Progenitor cell of endocrine pancreas (in vitro differentiated cells): ENCODE results near the gene ZNF791. TPM values are rescaled to one million over a fixed set of nuclear protein-coding genes. Genes with fewer than 3 reads are reported as not detected.

Experiments used
- DNase-seq: peaks from one replicate; pipeline ENCODE4 v3.0.0; 2021; ENCODE audit warnings: low spot score; ENCODE audit not compliant: unreplicated experiment
- H3K27ac Mint-ChIP-seq: 2 replicates; pipeline ENCODE4 v1.8.0; 2021; ENCODE audit warnings: mild to moderate bottlenecking, moderate library complexity, mixed read lengths
- H3K27me3 Mint-ChIP-seq: 2 replicates; pipeline ENCODE4 v1.8.0; 2021; ENCODE audit warnings: mixed read lengths
- H3K36me3 Mint-ChIP-seq: 2 replicates; pipeline ENCODE4 v1.8.0; 2022; ENCODE audit warnings: mixed read lengths; ENCODE audit not compliant: insufficient read depth
- H3K4me1 Mint-ChIP-seq: 2 replicates; pipeline ENCODE4 v1.8.0; 2021; ENCODE audit warnings: low read depth, mixed read lengths
- H3K4me3 Mint-ChIP-seq: 2 replicates; pipeline ENCODE4 v1.8.0; 2021; ENCODE audit warnings: low read depth, mild to moderate bottlenecking, moderate library complexity, mixed read lengths
- H3K9me3 Mint-ChIP-seq: 2 replicates; pipeline ENCODE4 v1.8.0; 2021; ENCODE audit warnings: low read depth, mixed read lengths
- total RNA-seq: library from RNA; stranded (reverse); gene quantifications from 2 replicates; pipeline ENCODE4 v1.2.1, GENCODE V29; 2021
- TF ChIP-seq, protein P1 (sequence below): fragments of 200-600 bp; sonication (generic); IDR thresholded peaks from one replicate; pipeline ENCODE4 v1.5.0; 2021; ENCODE audit warnings: antibody characterized with exemption, mild to moderate bottlenecking; ENCODE audit not compliant: unreplicated experiment

The ZNF791 gene
- total RNA-seq, 1 donor from 2014 or later: 24.3 TPM

DNA sequence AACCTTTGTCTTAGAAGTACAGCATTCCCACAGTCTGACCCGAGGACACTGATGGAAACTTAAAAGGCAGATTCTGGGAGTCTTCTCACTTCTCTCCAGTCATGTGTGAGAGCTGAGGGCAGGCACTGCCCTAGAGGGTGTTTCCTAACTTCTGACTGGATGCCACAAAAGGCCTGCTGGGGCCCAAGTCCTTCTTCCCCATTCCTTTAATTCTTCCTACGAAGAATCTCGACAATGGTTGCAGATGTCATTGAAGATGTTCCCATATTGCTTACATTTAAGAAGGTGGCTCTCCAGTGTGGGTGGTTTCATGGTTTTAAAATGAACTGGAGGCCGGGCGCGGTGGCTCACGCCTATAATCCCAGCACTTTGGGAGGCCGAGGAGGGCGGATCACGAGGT, 32.1 kb upstream of the ZNF791 start:
- Mint-ChIP-seq H3K4me3 (no peak overlapping the region), H3K27me3 (no peaks in the 10 kb centered on the region), H3K36me3 (peaks cover 65% of the 10 kb centered on the region), H3K27ac (peak overlapping the region; percentile 77), H3K4me1 (no peaks in the 10 kb centered on the region), H3K9me3 (peaks cover 33% of the 10 kb centered on the region)
- DNase-seq: no peak
- TF ChIP-seq, protein P1, sequence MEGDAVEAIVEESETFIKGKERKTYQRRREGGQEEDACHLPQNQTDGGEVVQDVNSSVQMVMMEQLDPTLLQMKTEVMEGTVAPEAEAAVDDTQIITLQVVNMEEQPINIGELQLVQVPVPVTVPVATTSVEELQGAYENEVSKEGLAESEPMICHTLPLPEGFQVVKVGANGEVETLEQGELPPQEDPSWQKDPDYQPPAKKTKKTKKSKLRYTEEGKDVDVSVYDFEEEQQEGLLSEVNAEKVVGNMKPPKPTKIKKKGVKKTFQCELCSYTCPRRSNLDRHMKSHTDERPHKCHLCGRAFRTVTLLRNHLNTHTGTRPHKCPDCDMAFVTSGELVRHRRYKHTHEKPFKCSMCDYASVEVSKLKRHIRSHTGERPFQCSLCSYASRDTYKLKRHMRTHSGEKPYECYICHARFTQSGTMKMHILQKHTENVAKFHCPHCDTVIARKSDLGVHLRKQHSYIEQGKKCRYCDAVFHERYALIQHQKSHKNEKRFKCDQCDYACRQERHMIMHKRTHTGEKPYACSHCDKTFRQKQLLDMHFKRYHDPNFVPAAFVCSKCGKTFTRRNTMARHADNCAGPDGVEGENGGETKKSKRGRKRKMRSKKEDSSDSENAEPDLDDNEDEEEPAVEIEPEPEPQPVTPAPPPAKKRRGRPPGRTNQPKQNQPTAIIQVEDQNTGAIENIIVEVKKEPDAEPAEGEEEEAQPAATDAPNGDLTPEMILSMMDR: no peak

DNA sequence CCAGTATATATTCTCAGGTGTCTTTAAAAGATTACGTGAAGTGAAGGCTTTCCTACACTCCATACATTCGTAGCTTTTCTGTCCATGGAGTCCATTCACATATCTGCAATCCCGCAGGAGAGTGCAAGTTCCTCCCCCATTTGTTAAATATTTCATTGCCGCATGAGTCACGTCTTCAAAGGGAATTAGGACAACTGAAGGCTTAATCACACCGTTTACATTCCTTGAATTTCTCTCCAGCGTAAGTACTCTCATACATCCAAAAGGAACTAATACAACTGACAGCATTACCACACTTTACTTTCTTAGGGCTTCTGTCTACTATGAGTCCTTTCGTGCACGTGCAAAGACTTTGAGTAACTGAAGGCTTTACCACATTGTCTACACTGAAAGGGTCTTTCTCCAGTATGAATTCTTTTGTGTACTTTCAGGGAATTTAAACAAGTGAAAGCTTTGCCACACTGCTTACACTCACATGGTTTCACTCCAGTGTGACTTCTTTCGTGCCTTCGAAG, 30.5 kb upstream of the ZNF791 start:
- H3K27me3 Mint-ChIP-seq: no peaks in the 10 kb centered on the region
- H3K9me3 Mint-ChIP-seq: peaks cover 34% of the 10 kb centered on the region
- no peaks in the 10 kb centered on the region for H3K4me1 Mint-ChIP-seq
- peaks cover 65% of the 10 kb centered on the region for H3K36me3 Mint-ChIP-seq
- DNase-seq: no peak
- TF ChIP-seq, protein P1: no peak
- H3K4me3 Mint-ChIP-seq: no peak overlapping the region
- no peak overlapping the region for H3K27ac Mint-ChIP-seq

GRCh38 chr19:12581100-12581499, 29.6 kb upstream of the ZNF791 start:
- Mint-ChIP-seq H3K4me3 (no peak overlapping the region), H3K27me3 (no peaks in the 10 kb centered on the region), H3K9me3 (peaks cover 34% of the 10 kb centered on the region), H3K36me3 (peaks cover 63% of the 10 kb centered on the region), H3K27ac (peak overlapping the region; percentile 29), H3K4me1 (no peaks in the 10 kb centered on the region)
- no peak for DNase-seq
- TF ChIP-seq, protein P1: no peak

GRCh38 chr19:12596485-12596884, 14.2 kb upstream of the ZNF791 start:
- no peak overlapping the region for H3K4me3 Mint-ChIP-seq
- H3K4me1 Mint-ChIP-seq: no peaks in the 10 kb centered on the region
- TF ChIP-seq, protein P1: no peak
- H3K36me3 Mint-ChIP-seq: peaks cover 14% of the 10 kb centered on the region
- no peak overlapping the region for H3K27ac Mint-ChIP-seq
- H3K9me3 Mint-ChIP-seq: no peaks in the 10 kb centered on the region
- H3K27me3 Mint-ChIP-seq: no peaks in the 10 kb centered on the region
- DNase-seq: no peak

DNA sequence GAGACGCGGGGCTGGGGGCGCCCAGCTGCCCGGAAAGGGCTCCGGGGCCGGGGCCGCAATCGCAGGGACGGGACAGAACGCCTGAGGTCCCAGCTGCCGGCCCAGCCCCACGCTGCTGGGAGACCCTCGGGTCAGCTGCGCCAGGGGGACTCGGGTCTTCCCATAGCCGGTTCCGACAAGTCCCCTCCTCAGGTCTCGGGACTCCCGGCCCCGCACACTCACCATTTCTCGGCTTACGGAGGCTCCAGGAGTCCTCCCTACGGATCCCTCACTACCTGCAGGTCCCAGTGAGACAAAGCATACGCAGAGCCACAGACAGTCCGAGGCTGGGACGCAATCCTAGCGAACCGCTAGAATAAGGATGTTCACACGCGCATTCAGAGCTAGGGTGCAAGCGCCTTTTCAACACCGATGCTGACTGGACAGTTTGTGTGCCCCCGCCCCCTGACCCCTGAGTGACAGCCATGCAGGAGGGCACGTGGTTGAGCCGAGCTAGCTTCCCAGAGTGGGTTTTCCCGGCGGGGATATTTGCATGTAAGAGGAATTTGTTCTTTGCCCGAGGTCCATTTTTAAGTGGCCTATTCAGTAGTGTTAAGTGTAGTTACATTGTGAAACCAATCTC, 13.7 kb upstream of the ZNF791 start:
- Mint-ChIP-seq H3K27me3 (no peaks in the 10 kb centered on the region), H3K27ac (no peak overlapping the region), H3K4me1 (no peaks in the 10 kb centered on the region), H3K9me3 (no peaks in the 10 kb centered on the region), H3K4me3 (no peak overlapping the region), H3K36me3 (peaks cover 13% of the 10 kb centered on the region)
- TF ChIP-seq, protein P1: no peak
- DNase-seq: no peak
